ENCODE data around the gene SELPLG. TPM values are rescaled to one million over a fixed set of nuclear protein-coding genes. Genes with fewer than 3 reads are reported as not detected.
"Not testable (repeated sequence)": the region's sequence is repeated elsewhere in the genome, so short reads cannot be mapped to it uniquely, and the experiment has no call there.

The SELPLG gene
- total and polyA plus RNA-seq, 2 experiments from 2014 or later = 1.4 to 3.5 TPM

- Histone ChIP-seq H3K4me3 (no peak overlapping the region), H3K27me3 (no peaks in the 10 kb centered on the region), H3K36me3 (no peaks in the 10 kb centered on the region), H3K9me3 (ENCODE audit: low read depth) (no peaks in the 10 kb centered on the region), H3K27ac (no peak overlapping the region), H3K4me1 (ENCODE audit: low read depth) (no peaks in the 10 kb centered on the region)
- TF ChIP-seq CTCF (IDR thresholded peaks at IDR 0.05; ENCODE audit: low read depth, low read length) = no peak
- no peak for DNase-seq (ENCODE audit: low read depth in 1 of 2, low spot score in 1 of 2)
Measured at GRCh38 chr12:108576660-108577234, 56.9 kb downstream of the SELPLG start.

GRCh38 chr12:108575199-108575912 is 58.3 kb downstream of the SELPLG start:
- Histone ChIP-seq H3K36me3 (no peaks in the 10 kb centered on the region), H3K27me3 (no peaks in the 10 kb centered on the region), H3K4me3 (no peak overlapping the region), H3K4me1 (ENCODE audit: low read depth) (no peaks in the 10 kb centered on the region), H3K27ac (no peak overlapping the region), H3K9me3 (ENCODE audit: low read depth) (no peaks in the 10 kb centered on the region)
- peak in 1 of 2 donors; percentile 25 for DNase-seq (ENCODE audit: low read depth in 1 of 2, low spot score in 1 of 2)
- TF ChIP-seq CTCF (IDR thresholded peaks at IDR 0.05; ENCODE audit: low read depth, low read length) = no peak

GRCh38 chr12:108574276-108574675 is 59.4 kb downstream of the SELPLG start:
- H3K27ac ChIP-seq; H3K4me1 ChIP-seq (ENCODE audit: low read depth); DNase-seq (ENCODE audit: low read depth in 1 of 2, low spot score in 1 of 2); H3K4me3 ChIP-seq; H3K9me3 ChIP-seq (ENCODE audit: low read depth); H3K27me3 ChIP-seq; H3K36me3 ChIP-seq: not testable (repeated sequence)

- H3K4me1 ChIP-seq (ENCODE audit: low read depth) = no peaks in the 10 kb centered on the region
- H3K27me3 ChIP-seq = no peaks in the 10 kb centered on the region
- no peaks in the 10 kb centered on the region for H3K9me3 ChIP-seq (ENCODE audit: low read depth)
- DNase-seq (ENCODE audit: low read depth in 1 of 2, low spot score in 1 of 2) = no peak
- TF ChIP-seq CTCF (IDR thresholded peaks at IDR 0.05; ENCODE audit: low read depth, low read length) = no peak
- peaks cover 15% of the 10 kb centered on the region for H3K36me3 ChIP-seq
- H3K27ac ChIP-seq = no peak overlapping the region
- H3K4me3 ChIP-seq = no peak overlapping the region
Measured at GRCh38 chr12:108573317-108573716, 60.4 kb downstream of the SELPLG start.

GRCh38 chr12:108572166-108572790 is 61.4 kb downstream of the SELPLG start:
- Histone ChIP-seq H3K4me1 (ENCODE audit: low read depth) (no peaks in the 10 kb centered on the region), H3K27ac (no peak overlapping the region), H3K27me3 (no peaks in the 10 kb centered on the region), H3K4me3 (no peak overlapping the region), H3K36me3 (peaks cover 23% of the 10 kb centered on the region), H3K9me3 (ENCODE audit: low read depth) (no peaks in the 10 kb centered on the region)
- no peak for TF ChIP-seq CTCF (IDR thresholded peaks at IDR 0.05; ENCODE audit: low read depth, low read length)
- no peak for DNase-seq (ENCODE audit: low read depth in 1 of 2, low spot score in 1 of 2)

Other genes starting within 250 kb of the SELPLG start
- gene FICD, start 118.6 kb downstream of the SELPLG start, total RNA-seq = 3.5 and 4.3 TPM in 2 replicates
- 3.6 and 4.2 TPM in 2 replicates for gene FICD, start 118.6 kb downstream of the SELPLG start, polyA plus RNA-seq
- gene SART3, start 72.7 kb downstream of the SELPLG start, total RNA-seq = 75.9 and 145 TPM in 2 replicates
- 23.2 and 36.5 TPM in 2 replicates for gene SART3, start 72.7 kb downstream of the SELPLG start, polyA plus RNA-seq
- 90.0 and 97.5 TPM in 2 replicates for gene ISCU, start 71.3 kb downstream of the SELPLG start, total RNA-seq
- 136 and 158 TPM in 2 replicates for gene ISCU, start 71.3 kb downstream of the SELPLG start, polyA plus RNA-seq
- 0.48 and 1.7 TPM in 2 replicates for gene TMEM119, start 35.8 kb downstream of the SELPLG start, total RNA-seq
- 0.21 and 1.5 TPM in 2 replicates for gene TMEM119, start 35.8 kb downstream of the SELPLG start, polyA plus RNA-seq
- gene CORO1C, start 97.6 kb upstream of the SELPLG start, total RNA-seq = 48.0 and 65.4 TPM in 2 replicates
- gene CORO1C, start 97.6 kb upstream of the SELPLG start, polyA plus RNA-seq = 67.5 and 72.5 TPM in 2 replicates
- gene SSH1, start 223.7 kb upstream of the SELPLG start, total RNA-seq = 15.9 and 26.1 TPM in 2 replicates
- gene SSH1, start 223.7 kb upstream of the SELPLG start, polyA plus RNA-seq = 17.7 and 19.1 TPM in 2 replicates
- not detected in 2 replicates for gene DAO, start 246.2 kb upstream of the SELPLG start, total RNA-seq
- 0.72 TPM in 1 of 2 replicates, not detected in the other for gene DAO, start 246.2 kb upstream of the SELPLG start, polyA plus RNA-seq

All from cardiac muscle cell (in vitro differentiated cells and primary cell).